ENCODE results near the gene DYNC1LI1.

GRCh38 chr3:32500880-32501782, 69.5 kb downstream of the DYNC1LI1 start:
- TF ChIP-seq CTCF (IDR thresholded peaks at IDR 0.05) = no peak
- TF ChIP-seq POLR2A (IDR thresholded peaks at IDR 0.05) = no peak
